ENCODE measurements around the gene MARCO. TPM values are rescaled to one million over a fixed set of nuclear protein-coding genes. Genes with fewer than 3 reads are reported as not detected.

The MARCO gene
- total RNA-seq, 1 experiment from 2014 or later: 0.54 TPM

DNA sequence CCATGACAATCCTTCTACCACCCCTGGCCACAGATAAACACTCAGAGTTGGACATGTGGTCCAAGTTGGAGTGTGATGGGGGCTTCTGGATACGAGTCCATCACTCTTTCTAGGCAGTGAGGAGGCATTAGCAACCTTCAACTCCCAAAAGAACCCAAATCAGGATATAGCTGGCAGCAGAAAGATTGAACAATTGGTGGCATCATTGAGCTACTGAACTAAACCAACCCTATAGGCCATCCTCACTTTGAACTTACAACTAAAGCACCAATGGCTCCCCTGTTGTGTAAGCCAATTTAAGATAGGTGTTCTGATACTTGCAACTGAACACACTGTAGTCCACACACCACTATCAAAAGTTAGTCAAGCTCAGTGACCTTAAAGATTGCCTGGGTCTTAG, 24.0 kb upstream of the MARCO start:
- no peaks in the 10 kb centered on the region for H3K79me2 ChIP-seq (ENCODE audit: insufficient read depth, low read length)
- no peaks in the 10 kb centered on the region for H3K36me3 ChIP-seq (ENCODE audit: control insufficient read depth in 1 of 2, insufficient read depth in 2 of 2, low read length in 2 of 2)
- H2AFZ ChIP-seq (ENCODE audit: low read depth, low read length, poor library complexity, severe bottlenecking): no peak overlapping the region
- ChIA-PET CTCF (no interaction called here), RAD21 (ENCODE audit: low non-redundant PET in 1 of 2, low total read pairs in 2 of 2, uncharacterized antibody in 2 of 2, unreplicated experiment in 2 of 2) (no interaction called here), POLR2A (no interaction called here)
- no peak for ATAC-seq
- no peak overlapping the region for H3K9ac ChIP-seq (ENCODE audit: low read length)
- no peaks in the 10 kb centered on the region for H4K20me1 ChIP-seq (ENCODE audit: insufficient read depth)
- TF ChIP-seq POLR2AphosphoS5 (IDR thresholded peaks at IDR 0.05; ENCODE audit: low read depth, low read length) (no peak), SRF (IDR thresholded peaks at IDR 0.05; ENCODE audit: low read depth) (no peak), EGR1 (IDR thresholded peaks at IDR 0.05; ENCODE audit: low read depth) (no peak), EZH2 (IDR thresholded peaks at IDR 0.05) (no peak), SIN3A (IDR thresholded peaks at IDR 0.05; ENCODE audit: low read depth) (no peak), ELF1 (IDR thresholded peaks at IDR 0.05; ENCODE audit: borderline replicate concordance, low read depth) (no peak), CBX3 (IDR thresholded peaks at IDR 0.05; ENCODE audit: low read depth) (no peak), EZH2phosphoT487 (IDR thresholded peaks at IDR 0.05; ENCODE audit: borderline replicate concordance) (no peak), POLR2A (IDR thresholded peaks at IDR 0.05; ENCODE audit: borderline replicate concordance, extremely low read depth, insufficient read depth, insufficient read length) (no peak)
- TF ChIP-seq, protein P1, sequence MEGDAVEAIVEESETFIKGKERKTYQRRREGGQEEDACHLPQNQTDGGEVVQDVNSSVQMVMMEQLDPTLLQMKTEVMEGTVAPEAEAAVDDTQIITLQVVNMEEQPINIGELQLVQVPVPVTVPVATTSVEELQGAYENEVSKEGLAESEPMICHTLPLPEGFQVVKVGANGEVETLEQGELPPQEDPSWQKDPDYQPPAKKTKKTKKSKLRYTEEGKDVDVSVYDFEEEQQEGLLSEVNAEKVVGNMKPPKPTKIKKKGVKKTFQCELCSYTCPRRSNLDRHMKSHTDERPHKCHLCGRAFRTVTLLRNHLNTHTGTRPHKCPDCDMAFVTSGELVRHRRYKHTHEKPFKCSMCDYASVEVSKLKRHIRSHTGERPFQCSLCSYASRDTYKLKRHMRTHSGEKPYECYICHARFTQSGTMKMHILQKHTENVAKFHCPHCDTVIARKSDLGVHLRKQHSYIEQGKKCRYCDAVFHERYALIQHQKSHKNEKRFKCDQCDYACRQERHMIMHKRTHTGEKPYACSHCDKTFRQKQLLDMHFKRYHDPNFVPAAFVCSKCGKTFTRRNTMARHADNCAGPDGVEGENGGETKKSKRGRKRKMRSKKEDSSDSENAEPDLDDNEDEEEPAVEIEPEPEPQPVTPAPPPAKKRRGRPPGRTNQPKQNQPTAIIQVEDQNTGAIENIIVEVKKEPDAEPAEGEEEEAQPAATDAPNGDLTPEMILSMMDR (IDR thresholded peaks at IDR 0.05 in 2 of 3, conservative IDR thresholded peaks at IDR 0.05 in 1 of 3; ENCODE audit: borderline replicate concordance in 1 of 3, insufficient read depth in 1 of 3, low read depth in 2 of 3, low read length in 2 of 3): no peak
- TF ChIP-seq, protein P2, sequence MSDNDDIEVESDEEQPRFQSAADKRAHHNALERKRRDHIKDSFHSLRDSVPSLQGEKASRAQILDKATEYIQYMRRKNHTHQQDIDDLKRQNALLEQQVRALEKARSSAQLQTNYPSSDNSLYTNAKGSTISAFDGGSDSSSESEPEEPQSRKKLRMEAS (IDR thresholded peaks at IDR 0.05): no peak
- no peak overlapping the region for H3K4me3 ChIP-seq (replicated peaks in 1 of 2; ENCODE audit: low read depth in 1 of 2, low read length in 2 of 2)
- H3K9me3 ChIP-seq (ENCODE audit: control insufficient read depth in 1 of 2, insufficient read depth in 1 of 2, low read depth in 1 of 2, low read length in 2 of 2): no peaks in the 10 kb centered on the region
- intact Hi-C loops (cut with micrococcal nuclease): no loop called here
- H3K27me3 ChIP-seq (ENCODE audit: insufficient read depth, low read length): peaks cover 11% of the 10 kb centered on the region; the same call in 1 of the 2 replicates
- no TSS peak for BruUV-seq (replicated peaks)
- H3K4me2 ChIP-seq (ENCODE audit: low read length): no peak overlapping the region
- no peaks in the 10 kb centered on the region for H3K9me2 ChIP-seq (ENCODE audit: insufficient read depth)
- no peak for DNase-seq (ENCODE audit: low read depth, low spot score)
- peaks cover 0 to 10% of the 10 kb centered on the region in 2 experiments; a peak in 1 of 4 replicates for H3K4me1 ChIP-seq (ENCODE audit: control insufficient read depth in 1 of 2, insufficient read depth in 2 of 2, low read length in 2 of 2)
- no peak overlapping the region for H3K27ac ChIP-seq (ENCODE audit: low read depth, low read length)

Data from HCT116 (cell line).